SK-N-SH treated with all-trans-retinoic acid at 6 μM for 48 hours (cell line): ENCODE measurements around the gene IL15.
"Not testable (repeated sequence)": the region's sequence is repeated elsewhere in the genome, so short reads cannot be mapped to it uniquely, and the experiment has no call there.

Experiments used
- ATAC-seq: fragments of 200-7000 bp; cut with Tn5 transposase; 3 replicates; pipeline ENCODE4 v1.9.1; 2020; ENCODE audit warnings: mild to moderate bottlenecking, moderate library complexity
- ARNTL ChIP-seq: fragments of 450-650 bp; formaldehyde crosslinking; IDR thresholded peaks from 2 replicates; pipeline ENCODE4 v1.5.0; 2020; ENCODE audit warnings: low read depth, mild to moderate bottlenecking, moderate library complexity, borderline replicate concordance
- BACH2 ChIP-seq: fragments of 250-450 bp; sonication (Bioruptor Pico); IDR thresholded peaks from 2 replicates; pipeline ENCODE4 v1.9.0; 2021; ENCODE audit warnings: mild to moderate bottlenecking, borderline replicate concordance
- CREB5 ChIP-seq: fragments of 250-450 bp; sonication (Bioruptor Pico); IDR thresholded peaks from 2 replicates; pipeline ENCODE4 v1.5.1; 2020; ENCODE audit warnings: low read depth, mild to moderate bottlenecking, moderate library complexity
- CSRNP3 ChIP-seq: fragments of 250-450 bp; sonication (Bioruptor Pico); IDR thresholded peaks from 2 replicates; pipeline ENCODE4 v1.5.1; 2021; ENCODE audit warnings: mild to moderate bottlenecking, moderate library complexity
- ESRRG ChIP-seq: fragments of 250-450 bp; sonication (Bioruptor Pico); IDR thresholded peaks from 2 replicates; pipeline ENCODE4 v1.6.1; 2021; ENCODE audit warnings: mild to moderate bottlenecking
- GLIS3 ChIP-seq: fragments of 250-450 bp; sonication (Bioruptor Pico); IDR thresholded peaks from 2 replicates; pipeline ENCODE4 v1.5.0; 2020; ENCODE audit warnings: mild to moderate bottlenecking, moderate library complexity
- ISL1 ChIP-seq: fragments of 250-450 bp; sonication (Bioruptor Pico); IDR thresholded peaks from 2 replicates; pipeline ENCODE4 v2.1.2; 2022; ENCODE audit warnings: mild to moderate bottlenecking, moderate library complexity
- OSR1 ChIP-seq: fragments of 250-450 bp; sonication (Bioruptor Pico); IDR thresholded peaks from 2 replicates; pipeline ENCODE4 v1.8.0; 2022; ENCODE audit warnings: moderate library complexity, mild to moderate bottlenecking, inconsistent platforms
- PATZ1 ChIP-seq: fragments of 250-450 bp; sonication (Bioruptor Pico); IDR thresholded peaks from 2 replicates; pipeline ENCODE4 v1.8.0; 2020; ENCODE audit warnings: mild to moderate bottlenecking, moderate library complexity, borderline replicate concordance
- POU6F1 ChIP-seq: fragments of 250-450 bp; sonication (Bioruptor Pico); IDR thresholded peaks from 2 replicates; pipeline ENCODE4 v1.8.0; 2021; ENCODE audit warnings: low read depth, mild to moderate bottlenecking, moderate library complexity, borderline replicate concordance
- RARB ChIP-seq: fragments of 250-450 bp; sonication (Bioruptor Pico); IDR thresholded peaks from 2 replicates; pipeline ENCODE4 v1.8.0; 2021; ENCODE audit warnings: mild to moderate bottlenecking, moderate library complexity
- SNAI2 ChIP-seq: fragments of 250-450 bp; sonication (Bioruptor Pico); IDR thresholded peaks from 2 replicates; pipeline ENCODE4 v1.5.0; 2020; ENCODE audit warnings: mild to moderate bottlenecking, moderate library complexity
- TCF4 ChIP-seq: fragments of 250-450 bp; sonication (Bioruptor Pico); IDR thresholded peaks from 2 replicates; pipeline ENCODE4 v1.8.0; 2021; ENCODE audit warnings: mild to moderate bottlenecking, moderate library complexity, borderline replicate concordance
- TOX ChIP-seq: fragments of 250-450 bp; sonication (Bioruptor Pico); IDR thresholded peaks from 2 replicates; pipeline ENCODE4 v1.8.0; 2021; ENCODE audit warnings: mild to moderate bottlenecking, moderate library complexity, borderline replicate concordance
- TSHZ2 ChIP-seq: fragments of 250-450 bp; sonication (Bioruptor Pico); IDR thresholded peaks from 2 replicates; pipeline ENCODE4 v1.5.0; 2020; ENCODE audit warnings: mild to moderate bottlenecking, moderate library complexity
- ZC3H10 ChIP-seq: fragments of 250-450 bp; sonication (Bioruptor Pico); IDR thresholded peaks from 2 replicates; pipeline ENCODE4 v1.5.1; 2021; ENCODE audit warnings: mild to moderate bottlenecking, moderate library complexity
- ZFP3 ChIP-seq: fragments of 250-450 bp; sonication (Bioruptor Pico); IDR thresholded peaks from 2 replicates; pipeline ENCODE4 v1.5.0; 2020; ENCODE audit warnings: mild to moderate bottlenecking, moderate library complexity
- ZFP30 ChIP-seq: fragments of 450-650 bp; formaldehyde crosslinking; IDR thresholded peaks from 2 replicates; pipeline ENCODE4 v1.5.0; 2022; ENCODE audit warnings: mild to moderate bottlenecking, moderate library complexity
- ZNF70 ChIP-seq: fragments of 450-650 bp; formaldehyde crosslinking; IDR thresholded peaks from 2 replicates; pipeline ENCODE4 v1.5.0; 2020; ENCODE audit warnings: mild to moderate bottlenecking, moderate library complexity
- ZNF8 ChIP-seq: fragments of 450-650 bp; formaldehyde crosslinking; IDR thresholded peaks from 2 replicates; pipeline ENCODE4 v1.5.0; 2020; ENCODE audit warnings: mild to moderate bottlenecking, moderate library complexity

The IL15 gene

GRCh38 chr4:141691247-141691646 is 54.9 kb downstream of the IL15 start:
- not testable (repeated sequence) for ATAC-seq

GRCh38 chr4:141692081-141692480 is 55.7 kb downstream of the IL15 start:
- ATAC-seq: no peak
- TF ChIP-seq PATZ1 (no peak), TCF4 (CRISPR knock-in tag) (no peak), ESRRG (CRISPR knock-in tag) (no peak), ZFP3 (no peak), ZC3H10 (no peak), TSHZ2 (CRISPR knock-in tag) (no peak), CREB5 (CRISPR knock-in tag) (no peak), CSRNP3 (CRISPR knock-in tag) (no peak), TOX (CRISPR knock-in tag) (no peak), ISL1 (CRISPR knock-in tag) (no peak), POU6F1 (no peak), SNAI2 (CRISPR knock-in tag) (no peak), ZNF70 (no peak)

- TF ChIP-seq RARB (CRISPR knock-in tag) (no peak), ZFP30 (CRISPR knock-in tag) (no peak), BACH2 (no peak), PATZ1 (no peak), ZNF8 (no peak), ISL1 (CRISPR knock-in tag) (no peak), CSRNP3 (CRISPR knock-in tag) (no peak), GLIS3 (CRISPR knock-in tag) (no peak), ARNTL (no peak), OSR1 (CRISPR knock-in tag) (no peak)
- ATAC-seq: no peak
Measured at GRCh38 chr4:141697116-141697515, 60.7 kb downstream of the IL15 start.
